ENCODE measurements around the gene NFKB2.

NFKB2 gene

GRCh38 chr10:102436312-102436711, 40.8 kb downstream of the NFKB2 start:
- no peak for ATAC-seq
- TF ChIP-seq POU6F1 (CRISPR knock-in tag; IDR thresholded peaks at IDR 0.05; ENCODE audit: borderline replicate concordance, low read depth) = no peak
- TF ChIP-seq, protein P1, sequence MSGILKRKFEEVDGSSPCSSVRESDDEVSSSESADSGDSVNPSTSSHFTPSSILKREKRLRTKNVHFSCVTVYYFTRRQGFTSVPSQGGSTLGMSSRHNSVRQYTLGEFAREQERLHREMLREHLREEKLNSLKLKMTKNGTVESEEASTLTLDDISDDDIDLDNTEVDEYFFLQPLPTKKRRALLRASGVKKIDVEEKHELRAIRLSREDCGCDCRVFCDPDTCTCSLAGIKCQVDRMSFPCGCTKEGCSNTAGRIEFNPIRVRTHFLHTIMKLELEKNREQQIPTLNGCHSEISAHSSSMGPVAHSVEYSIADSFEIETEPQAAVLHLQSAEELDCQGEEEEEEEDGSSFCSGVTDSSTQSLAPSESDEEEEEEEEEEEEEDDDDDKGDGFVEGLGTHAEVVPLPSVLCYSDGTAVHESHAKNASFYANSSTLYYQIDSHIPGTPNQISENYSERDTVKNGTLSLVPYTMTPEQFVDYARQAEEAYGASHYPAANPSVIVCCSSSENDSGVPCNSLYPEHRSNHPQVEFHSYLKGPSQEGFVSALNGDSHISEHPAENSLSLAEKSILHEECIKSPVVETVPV (CRISPR knock-in tag; IDR thresholded peaks at IDR 0.05) = no peak
- no peak for TF ChIP-seq ZFP30 (CRISPR knock-in tag; IDR thresholded peaks at IDR 0.05)
- TF ChIP-seq TOX (CRISPR knock-in tag; IDR thresholded peaks at IDR 0.05; ENCODE audit: borderline replicate concordance) = no peak
- TF ChIP-seq ISL1 (CRISPR knock-in tag; IDR thresholded peaks at IDR 0.05) = no peak
- TF ChIP-seq, protein P2, sequence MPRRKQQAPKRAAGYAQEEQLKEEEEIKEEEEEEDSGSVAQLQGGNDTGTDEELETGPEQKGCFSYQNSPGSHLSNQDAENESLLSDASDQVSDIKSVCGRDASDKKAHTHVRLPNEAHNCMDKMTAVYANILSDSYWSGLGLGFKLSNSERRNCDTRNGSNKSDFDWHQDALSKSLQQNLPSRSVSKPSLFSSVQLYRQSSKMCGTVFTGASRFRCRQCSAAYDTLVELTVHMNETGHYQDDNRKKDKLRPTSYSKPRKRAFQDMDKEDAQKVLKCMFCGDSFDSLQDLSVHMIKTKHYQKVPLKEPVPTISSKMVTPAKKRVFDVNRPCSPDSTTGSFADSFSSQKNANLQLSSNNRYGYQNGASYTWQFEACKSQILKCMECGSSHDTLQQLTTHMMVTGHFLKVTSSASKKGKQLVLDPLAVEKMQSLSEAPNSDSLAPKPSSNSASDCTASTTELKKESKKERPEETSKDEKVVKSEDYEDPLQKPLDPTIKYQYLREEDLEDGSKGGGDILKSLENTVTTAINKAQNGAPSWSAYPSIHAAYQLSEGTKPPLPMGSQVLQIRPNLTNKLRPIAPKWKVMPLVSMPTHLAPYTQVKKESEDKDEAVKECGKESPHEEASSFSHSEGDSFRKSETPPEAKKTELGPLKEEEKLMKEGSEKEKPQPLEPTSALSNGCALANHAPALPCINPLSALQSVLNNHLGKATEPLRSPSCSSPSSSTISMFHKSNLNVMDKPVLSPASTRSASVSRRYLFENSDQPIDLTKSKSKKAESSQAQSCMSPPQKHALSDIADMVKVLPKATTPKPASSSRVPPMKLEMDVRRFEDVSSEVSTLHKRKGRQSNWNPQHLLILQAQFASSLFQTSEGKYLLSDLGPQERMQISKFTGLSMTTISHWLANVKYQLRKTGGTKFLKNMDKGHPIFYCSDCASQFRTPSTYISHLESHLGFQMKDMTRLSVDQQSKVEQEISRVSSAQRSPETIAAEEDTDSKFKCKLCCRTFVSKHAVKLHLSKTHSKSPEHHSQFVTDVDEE (CRISPR knock-in tag; IDR thresholded peaks at IDR 0.05) = no peak
- no peak for TF ChIP-seq ESRRG (CRISPR knock-in tag; IDR thresholded peaks at IDR 0.05)
- TF ChIP-seq OSR1 (CRISPR knock-in tag; IDR thresholded peaks at IDR 0.05) = no peak
- no peak for TF ChIP-seq CSDC2 (CRISPR knock-in tag; IDR thresholded peaks at IDR 0.05)
- TF ChIP-seq BACH2 (CRISPR knock-in tag; IDR thresholded peaks at IDR 0.05; ENCODE audit: borderline replicate concordance) = no peak
- TF ChIP-seq PATZ1 (CRISPR knock-in tag; IDR thresholded peaks at IDR 0.05; ENCODE audit: borderline replicate concordance) = no peak
- no peak for TF ChIP-seq ZNF565 (CRISPR knock-in tag; conservative IDR thresholded peaks at IDR 0.05; ENCODE audit: low read depth)

GRCh38 chr10:102437515-102437914, 42.0 kb downstream of the NFKB2 start:
- no peak for ATAC-seq
- TF ChIP-seq SNAI2 (CRISPR knock-in tag; IDR thresholded peaks at IDR 0.05) (no peak), ISL1 (CRISPR knock-in tag; IDR thresholded peaks at IDR 0.05) (no peak), TCF4 (CRISPR knock-in tag; IDR thresholded peaks at IDR 0.05; ENCODE audit: borderline replicate concordance) (no peak), CSDC2 (CRISPR knock-in tag; IDR thresholded peaks at IDR 0.05) (no peak), ZNF8 (CRISPR knock-in tag; IDR thresholded peaks at IDR 0.05) (no peak), PPARA (CRISPR knock-in tag; IDR thresholded peaks at IDR 0.05; ENCODE audit: borderline replicate concordance) (no peak), OSR1 (CRISPR knock-in tag; IDR thresholded peaks at IDR 0.05) (no peak), ZNF70 (CRISPR knock-in tag; IDR thresholded peaks at IDR 0.05) (no peak), ZC3H10 (CRISPR knock-in tag; IDR thresholded peaks at IDR 0.05) (no peak), BACH2 (CRISPR knock-in tag; IDR thresholded peaks at IDR 0.05; ENCODE audit: borderline replicate concordance) (no peak), PATZ1 (CRISPR knock-in tag; IDR thresholded peaks at IDR 0.05; ENCODE audit: borderline replicate concordance) (no peak), ZNF565 (CRISPR knock-in tag; conservative IDR thresholded peaks at IDR 0.05; ENCODE audit: low read depth) (no peak), ARNTL (CRISPR knock-in tag; IDR thresholded peaks at IDR 0.05; ENCODE audit: borderline replicate concordance, low read depth) (no peak), TOX (CRISPR knock-in tag; IDR thresholded peaks at IDR 0.05; ENCODE audit: borderline replicate concordance) (no peak), ZFP30 (CRISPR knock-in tag; IDR thresholded peaks at IDR 0.05) (no peak), RARB (CRISPR knock-in tag; IDR thresholded peaks at IDR 0.05) (no peak), ZFP3 (CRISPR knock-in tag; IDR thresholded peaks at IDR 0.05) (no peak)
- TF ChIP-seq, protein P1 (CRISPR knock-in tag; IDR thresholded peaks at IDR 0.05) = no peak
- TF ChIP-seq, protein P2 (CRISPR knock-in tag; IDR thresholded peaks at IDR 0.05) = no peak

All from SK-N-SH treated with all-trans-retinoic acid at 6 μM for 48 hours (cell line).